SJSA1 (cell line): ENCODE measurements around the gene LAMB3. TPM values are rescaled to one million over a fixed set of nuclear protein-coding genes. Genes with fewer than 3 reads are reported as not detected.

Source experiments
- DNase-seq, 2 experiments: peaks; one replicate each; pipeline ENCODE4 v3.0.0-alpha.2; 2015 to 2020; ENCODE audit warnings: low spot score in 2 of 2, low read depth in 1 of 2
- H3K27ac ChIP-seq: fragments of 250-450 bp; sonication (Bioruptor Pico); 2 replicates; pipeline ENCODE4 v1.5.1; 2020; ENCODE audit warnings: mild to moderate bottlenecking, moderate library complexity
- H3K27me3 ChIP-seq: fragments of 250-450 bp; sonication (Bioruptor Pico); replicated peaks from 2 replicates; pipeline ENCODE4 v1.5.1; 2020; ENCODE audit warnings: mild to moderate bottlenecking, moderate library complexity
- H3K36me3 ChIP-seq: fragments of 250-450 bp; sonication (Bioruptor Pico); 2 replicates; pipeline ENCODE4 v1.5.1; 2020; ENCODE audit warnings: mild to moderate bottlenecking
- H3K4me1 ChIP-seq: fragments of 250-450 bp; sonication (Bioruptor Pico); replicated peaks from 2 replicates; pipeline ENCODE4 v1.6.1; 2021; ENCODE audit warnings: mild to moderate bottlenecking
- H3K4me3 ChIP-seq: fragments of 250-450 bp; sonication (Bioruptor Pico); 2 replicates; pipeline ENCODE4 v1.5.1; 2020; ENCODE audit warnings: mild to moderate bottlenecking
- H3K9me3 ChIP-seq: fragments of 250-450 bp; sonication (Bioruptor Pico); replicated peaks from 2 replicates; pipeline ENCODE4 v1.5.1; 2020; ENCODE audit warnings: mild to moderate bottlenecking
- total RNA-seq: library from RNA; depleted of rRNA; stranded (reverse); fragments of >200 nt; shearing (Covaris generic); gene quantifications from 2 replicates; pipeline ENCODE4 v1.2.3, GENCODE V29; 2014

Gene LAMB3
- total RNA-seq, 1 experiment from 2014 or later = 4.1 TPM

- no peaks in the 10 kb centered on the region for H3K27me3 ChIP-seq
- H3K27ac ChIP-seq = no peak overlapping the region
- H3K4me3 ChIP-seq = no peak overlapping the region
- H3K9me3 ChIP-seq = no peaks in the 10 kb centered on the region
- no peak for DNase-seq
- H3K4me1 ChIP-seq = no peaks in the 10 kb centered on the region
- H3K36me3 ChIP-seq = no peaks in the 10 kb centered on the region
Measured at GRCh38 chr1:209622841-209623829, 29.1 kb downstream of the LAMB3 start.

GRCh38 chr1:209621741-209622655 lies 30.2 kb downstream of the LAMB3 start:
- no peaks in the 10 kb centered on the region for H3K27me3 ChIP-seq
- no peak overlapping the region for H3K4me3 ChIP-seq
- H3K27ac ChIP-seq = no peak overlapping the region
- H3K9me3 ChIP-seq = no peaks in the 10 kb centered on the region
- H3K4me1 ChIP-seq = no peaks in the 10 kb centered on the region
- H3K36me3 ChIP-seq = no peaks in the 10 kb centered on the region
- no peak for DNase-seq

GRCh38 chr1:209621286-209621685 lies 30.9 kb downstream of the LAMB3 start:
- Histone ChIP-seq H3K27ac (no peak overlapping the region), H3K36me3 (no peaks in the 10 kb centered on the region), H3K9me3 (no peaks in the 10 kb centered on the region), H3K4me3 (no peak overlapping the region), H3K4me1 (no peaks in the 10 kb centered on the region), H3K27me3 (no peaks in the 10 kb centered on the region)
- no peak for DNase-seq

GRCh38 chr1:209620487-209620884 lies 31.7 kb downstream of the LAMB3 start:
- H3K4me1 ChIP-seq = no peaks in the 10 kb centered on the region
- H3K27ac ChIP-seq = no peak overlapping the region
- H3K27me3 ChIP-seq = no peaks in the 10 kb centered on the region
- H3K9me3 ChIP-seq = no peaks in the 10 kb centered on the region
- no peak for DNase-seq
- no peak overlapping the region for H3K4me3 ChIP-seq
- H3K36me3 ChIP-seq = no peaks in the 10 kb centered on the region

GRCh38 chr1:209619696-209620486 lies 32.3 kb downstream of the LAMB3 start:
- Histone ChIP-seq H3K36me3 (no peaks in the 10 kb centered on the region), H3K27me3 (no peaks in the 10 kb centered on the region), H3K27ac (no peak overlapping the region), H3K9me3 (no peaks in the 10 kb centered on the region), H3K4me3 (no peak overlapping the region), H3K4me1 (no peaks in the 10 kb centered on the region)
- DNase-seq = no peak

- Histone ChIP-seq H3K4me1 (no peaks in the 10 kb centered on the region), H3K36me3 (no peaks in the 10 kb centered on the region), H3K9me3 (no peaks in the 10 kb centered on the region), H3K27ac (no peak overlapping the region), H3K27me3 (no peaks in the 10 kb centered on the region), H3K4me3 (no peak overlapping the region)
- DNase-seq = no peak
Measured at GRCh38 chr1:209618756-209619420, 33.3 kb downstream of the LAMB3 start.

GRCh38 chr1:209618291-209618690 lies 33.9 kb downstream of the LAMB3 start:
- Histone ChIP-seq H3K9me3 (no peaks in the 10 kb centered on the region), H3K4me1 (no peaks in the 10 kb centered on the region), H3K36me3 (no peaks in the 10 kb centered on the region), H3K4me3 (no peak overlapping the region), H3K27me3 (no peaks in the 10 kb centered on the region), H3K27ac (no peak overlapping the region)
- no peak for DNase-seq

GRCh38 chr1:209617755-209618154 lies 34.5 kb downstream of the LAMB3 start:
- no peak overlapping the region for H3K4me3 ChIP-seq
- H3K9me3 ChIP-seq = no peaks in the 10 kb centered on the region
- no peak for DNase-seq
- H3K27ac ChIP-seq = no peak overlapping the region
- H3K27me3 ChIP-seq = no peaks in the 10 kb centered on the region
- H3K4me1 ChIP-seq = no peaks in the 10 kb centered on the region
- no peaks in the 10 kb centered on the region for H3K36me3 ChIP-seq

GRCh38 chr1:209617047-209617673 lies 35.1 kb downstream of the LAMB3 start:
- DNase-seq = no peak
- H3K36me3 ChIP-seq = no peaks in the 10 kb centered on the region
- no peaks in the 10 kb centered on the region for H3K9me3 ChIP-seq
- no peak overlapping the region for H3K27ac ChIP-seq
- H3K4me1 ChIP-seq = no peaks in the 10 kb centered on the region
- no peak overlapping the region for H3K4me3 ChIP-seq
- H3K27me3 ChIP-seq = no peaks in the 10 kb centered on the region

- no peak for DNase-seq
- no peak overlapping the region for H3K27ac ChIP-seq
- no peak overlapping the region for H3K4me3 ChIP-seq
- H3K36me3 ChIP-seq = no peaks in the 10 kb centered on the region
- no peaks in the 10 kb centered on the region for H3K27me3 ChIP-seq
- no peaks in the 10 kb centered on the region for H3K4me1 ChIP-seq
- H3K9me3 ChIP-seq = no peaks in the 10 kb centered on the region
Measured at GRCh38 chr1:209616366-209617046, 35.7 kb downstream of the LAMB3 start.

- Histone ChIP-seq H3K36me3 (no peaks in the 10 kb centered on the region), H3K9me3 (no peaks in the 10 kb centered on the region), H3K4me1 (no peaks in the 10 kb centered on the region), H3K4me3 (no peak overlapping the region), H3K27ac (no peak overlapping the region), H3K27me3 (no peaks in the 10 kb centered on the region)
- DNase-seq = no peak
Measured at GRCh38 chr1:209614906-209615305, 37.3 kb downstream of the LAMB3 start.

- Histone ChIP-seq H3K9me3 (no peaks in the 10 kb centered on the region), H3K36me3 (no peaks in the 10 kb centered on the region), H3K4me3 (no peak overlapping the region), H3K27ac (no peak overlapping the region), H3K4me1 (no peaks in the 10 kb centered on the region), H3K27me3 (no peaks in the 10 kb centered on the region)
- DNase-seq = no peak
Measured at GRCh38 chr1:209614151-209614420, 38.1 kb downstream of the LAMB3 start.
